ENCODE data around the gene LY86.

Gene LY86

GRCh38 chr6:6619021-6619794 lies 30.7 kb downstream of the LY86 start:
- H3K4me1 Mint-ChIP-seq (ENCODE audit: low read depth) = peaks cover 20% of the 10 kb centered on the region
- no peak overlapping the region for H3K27ac Mint-ChIP-seq

DNA sequence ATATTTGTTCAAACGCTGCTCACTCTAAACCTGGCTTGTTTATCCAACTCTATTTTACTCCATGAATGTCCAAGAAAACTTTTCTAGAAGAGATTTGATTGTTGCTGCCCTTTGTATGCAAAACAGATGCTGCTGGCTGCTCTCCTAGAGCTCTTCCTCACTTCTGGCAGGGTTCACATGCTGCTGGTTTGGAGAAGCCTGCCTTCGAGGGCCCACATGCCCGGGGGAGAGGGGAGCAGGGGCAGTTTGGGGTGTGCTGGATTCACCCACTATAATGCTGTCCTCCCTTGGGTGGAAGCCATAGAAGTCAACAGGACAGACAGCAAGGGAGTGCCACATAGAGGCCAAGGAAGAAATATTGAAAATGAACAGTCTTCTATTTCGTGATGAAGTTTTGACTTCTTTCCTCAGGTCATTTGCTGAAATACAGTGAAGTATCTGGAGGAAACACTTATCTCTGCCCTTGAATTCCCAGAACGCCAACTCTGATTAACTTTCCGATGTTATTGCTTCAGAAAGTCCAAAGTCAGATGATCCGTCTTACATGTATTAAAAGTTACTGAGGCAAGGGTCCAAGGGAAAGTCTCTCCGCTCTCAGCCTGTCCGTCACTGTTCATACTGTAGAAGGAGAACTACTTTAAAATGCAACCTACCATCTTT lies 32.4 kb downstream of the LY86 start:
- Mint-ChIP-seq H3K4me1 (ENCODE audit: low read depth) (peaks cover 14% of the 10 kb centered on the region), H3K9me3 (no peaks in the 10 kb centered on the region), H3K36me3 (ENCODE audit: low read depth) (no peaks in the 10 kb centered on the region), H3K27ac (no peak overlapping the region), H3K4me3 (no peak overlapping the region), H3K27me3 (no peaks in the 10 kb centered on the region)
- DNase-seq = no peak

More at GRCh38 chr6:6619021-6619794, 30.7 kb downstream of the LY86 start:
- Mint-ChIP-seq H3K9me3 (no peaks in the 10 kb centered on the region), H3K36me3 (ENCODE audit: low read depth) (no peaks in the 10 kb centered on the region), H3K4me3 (no peak overlapping the region), H3K27me3 (no peaks in the 10 kb centered on the region)
- DNase-seq = no peak

DNA sequence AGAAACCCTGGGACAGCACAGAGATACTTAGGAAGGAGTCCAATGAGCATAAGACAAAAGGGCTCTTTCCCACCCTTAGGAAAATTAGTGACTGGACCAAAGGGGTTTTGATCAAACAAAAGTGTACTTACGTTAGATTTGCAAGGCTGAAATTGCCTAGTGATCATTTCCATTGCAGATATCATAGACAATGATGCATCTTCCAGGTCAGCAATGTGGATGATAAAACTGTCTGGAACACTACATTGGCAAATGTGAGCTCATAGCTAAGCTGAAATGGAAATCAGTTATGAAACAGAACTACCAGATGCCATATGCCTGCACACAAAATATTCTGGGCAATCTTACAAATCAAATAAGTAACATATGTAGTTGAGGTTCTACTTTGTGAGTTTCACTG lies 34.0 kb downstream of the LY86 start:
- no peaks in the 10 kb centered on the region for H3K27me3 Mint-ChIP-seq
- no peak overlapping the region for H3K4me3 Mint-ChIP-seq
- H3K36me3 Mint-ChIP-seq (ENCODE audit: low read depth) = no peaks in the 10 kb centered on the region
- peaks cover 16% of the 10 kb centered on the region for H3K4me1 Mint-ChIP-seq (ENCODE audit: low read depth)
- no peak for DNase-seq
- H3K9me3 Mint-ChIP-seq = no peaks in the 10 kb centered on the region
- no peak overlapping the region for H3K27ac Mint-ChIP-seq

GRCh38 chr6:6623553-6623952 lies 35.0 kb downstream of the LY86 start:
- Mint-ChIP-seq H3K4me3 (no peak overlapping the region), H3K36me3 (ENCODE audit: low read depth) (no peaks in the 10 kb centered on the region), H3K4me1 (ENCODE audit: low read depth) (peaks cover 25% of the 10 kb centered on the region), H3K27ac (no peak overlapping the region), H3K9me3 (no peaks in the 10 kb centered on the region), H3K27me3 (no peaks in the 10 kb centered on the region)
- no peak for DNase-seq

DNA sequence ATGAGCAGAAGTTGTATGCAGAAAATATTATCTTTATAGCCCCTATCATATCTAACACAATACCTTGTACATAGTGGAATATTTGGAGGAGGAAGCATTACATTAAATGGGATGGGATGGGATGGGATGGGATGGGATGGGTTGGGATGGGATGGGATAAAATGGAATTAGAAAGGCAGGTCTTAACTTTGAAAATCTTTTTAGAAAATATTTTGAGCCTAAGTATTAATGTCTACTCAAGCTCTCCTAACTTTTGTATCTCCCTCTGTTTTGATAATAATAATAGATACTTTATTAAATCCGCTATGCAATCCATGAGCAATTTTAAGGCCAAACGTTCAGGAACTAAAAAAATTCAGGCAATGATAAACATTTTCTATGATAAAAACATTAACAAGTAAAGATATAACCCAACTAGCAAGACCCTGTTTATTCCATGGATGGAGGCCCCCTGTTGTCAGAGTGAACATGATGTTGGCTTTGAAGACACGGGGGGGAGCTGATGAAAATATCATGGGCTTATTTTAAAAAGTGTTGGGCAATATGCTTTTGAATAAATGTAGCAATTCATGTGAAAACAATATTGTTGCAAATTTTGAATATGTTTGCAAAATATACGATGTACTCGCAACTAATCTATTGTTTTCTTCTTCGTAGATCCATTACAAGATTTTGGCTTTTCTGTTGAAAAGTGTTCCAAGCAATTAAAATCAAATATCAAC lies 35.9 kb downstream of the LY86 start:
- no peak overlapping the region for H3K27ac Mint-ChIP-seq
- DNase-seq = no peak
- no peaks in the 10 kb centered on the region for H3K27me3 Mint-ChIP-seq
- H3K4me1 Mint-ChIP-seq (ENCODE audit: low read depth) = peaks cover 21% of the 10 kb centered on the region
- no peaks in the 10 kb centered on the region for H3K9me3 Mint-ChIP-seq
- no peak overlapping the region for H3K4me3 Mint-ChIP-seq
- no peaks in the 10 kb centered on the region for H3K36me3 Mint-ChIP-seq (ENCODE audit: low read depth)

- DNase-seq = no peak
- Mint-ChIP-seq H3K4me3 (no peak overlapping the region), H3K36me3 (ENCODE audit: low read depth) (no peaks in the 10 kb centered on the region), H3K4me1 (ENCODE audit: low read depth) (peaks cover 17% of the 10 kb centered on the region), H3K27ac (no peak overlapping the region), H3K9me3 (no peaks in the 10 kb centered on the region), H3K27me3 (no peaks in the 10 kb centered on the region)
Observed at GRCh38 chr6:6626187-6626586, 37.7 kb downstream of the LY86 start.

DNA sequence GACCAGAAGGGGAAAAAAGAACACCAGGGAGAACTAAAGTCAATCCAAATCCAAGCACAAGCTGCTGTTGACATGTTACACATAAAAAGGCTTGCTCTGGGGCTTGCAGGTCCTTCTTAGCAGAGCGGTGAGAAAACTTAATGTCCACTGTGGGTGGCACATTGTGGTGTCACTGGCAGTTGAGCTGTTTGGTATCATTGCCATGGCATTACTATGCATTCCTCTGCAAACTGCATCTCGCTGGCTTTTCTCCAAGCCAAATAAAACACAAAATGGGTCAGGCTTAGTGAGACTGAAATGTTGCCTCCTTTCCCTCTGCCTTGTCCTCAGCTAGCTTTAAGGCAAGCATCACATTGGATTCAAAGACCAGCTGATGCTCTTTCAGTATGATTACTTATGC lies 40.9 kb downstream of the LY86 start:
- no peaks in the 10 kb centered on the region for H3K36me3 Mint-ChIP-seq (ENCODE audit: low read depth)
- no peak overlapping the region for H3K4me3 Mint-ChIP-seq
- DNase-seq = no peak
- H3K4me1 Mint-ChIP-seq (ENCODE audit: low read depth) = peaks cover 25% of the 10 kb centered on the region
- no peaks in the 10 kb centered on the region for H3K27me3 Mint-ChIP-seq
- no peak overlapping the region for H3K27ac Mint-ChIP-seq
- H3K9me3 Mint-ChIP-seq = no peaks in the 10 kb centered on the region

DNA sequence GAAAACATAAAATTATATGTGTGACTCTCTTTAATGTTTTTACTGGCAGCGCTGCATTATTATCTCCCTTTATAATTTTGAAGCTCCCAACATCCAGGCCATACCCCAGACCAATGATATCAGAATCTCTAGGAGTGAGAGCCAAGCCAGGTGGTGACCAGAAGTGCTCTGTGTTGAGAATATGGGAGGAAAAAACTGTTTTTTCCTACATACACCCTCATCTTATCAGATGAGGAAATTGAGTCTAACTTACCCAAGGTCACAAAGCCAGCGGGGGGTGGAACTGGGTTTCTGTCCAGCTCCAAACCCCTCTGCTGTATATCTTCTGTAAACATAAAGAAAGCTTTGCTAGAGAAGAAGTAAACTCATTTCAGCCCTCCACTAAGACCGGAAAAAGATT lies 42.5 kb downstream of the LY86 start:
- no peaks in the 10 kb centered on the region for H3K27me3 Mint-ChIP-seq
- no peak for DNase-seq
- no peaks in the 10 kb centered on the region for H3K9me3 Mint-ChIP-seq
- no peaks in the 10 kb centered on the region for H3K36me3 Mint-ChIP-seq (ENCODE audit: low read depth)
- peaks cover 29% of the 10 kb centered on the region for H3K4me1 Mint-ChIP-seq (ENCODE audit: low read depth)
- no peak overlapping the region for H3K27ac Mint-ChIP-seq
- no peak overlapping the region for H3K4me3 Mint-ChIP-seq

DNA sequence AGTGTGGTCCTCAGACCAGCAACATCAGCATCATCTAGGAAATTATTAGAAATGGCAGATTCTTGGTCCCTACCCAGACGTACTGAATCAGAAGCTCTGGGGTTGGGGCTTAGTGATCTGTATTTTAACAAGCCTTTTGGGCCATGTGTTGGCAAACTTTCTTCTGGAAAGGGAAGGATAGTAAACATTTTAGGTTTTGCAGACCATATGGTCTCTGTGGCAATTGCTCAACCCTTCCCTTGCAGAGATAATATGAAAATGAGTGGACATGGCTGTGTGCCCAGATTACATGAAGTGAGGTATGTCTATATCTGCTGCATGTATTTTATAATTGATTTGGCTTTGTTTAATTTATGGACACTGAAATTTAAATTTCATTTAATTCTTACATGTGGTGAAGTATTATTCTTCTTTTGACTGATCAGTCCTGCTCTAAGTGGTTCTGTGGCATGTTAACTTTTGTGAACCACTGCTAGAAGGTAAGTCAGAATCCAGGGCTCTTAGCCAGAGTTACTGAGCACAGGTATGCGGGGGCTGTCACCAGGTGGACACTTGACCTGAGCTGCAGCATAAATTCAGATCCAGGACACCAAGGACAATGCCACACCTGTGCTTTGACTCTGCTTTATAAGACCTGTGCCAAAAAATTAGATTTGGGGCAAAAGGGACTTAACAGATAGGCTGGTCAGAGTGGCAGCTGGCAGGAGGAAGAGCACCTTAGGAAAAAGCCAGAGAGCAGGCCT lies 43.2 kb downstream of the LY86 start:
- no peak overlapping the region for H3K4me3 Mint-ChIP-seq
- no peak overlapping the region for H3K27ac Mint-ChIP-seq
- H3K27me3 Mint-ChIP-seq = no peaks in the 10 kb centered on the region
- peaks cover 29% of the 10 kb centered on the region for H3K4me1 Mint-ChIP-seq (ENCODE audit: low read depth)
- H3K36me3 Mint-ChIP-seq (ENCODE audit: low read depth) = no peaks in the 10 kb centered on the region
- DNase-seq = no peak
- H3K9me3 Mint-ChIP-seq = no peaks in the 10 kb centered on the region

DNA sequence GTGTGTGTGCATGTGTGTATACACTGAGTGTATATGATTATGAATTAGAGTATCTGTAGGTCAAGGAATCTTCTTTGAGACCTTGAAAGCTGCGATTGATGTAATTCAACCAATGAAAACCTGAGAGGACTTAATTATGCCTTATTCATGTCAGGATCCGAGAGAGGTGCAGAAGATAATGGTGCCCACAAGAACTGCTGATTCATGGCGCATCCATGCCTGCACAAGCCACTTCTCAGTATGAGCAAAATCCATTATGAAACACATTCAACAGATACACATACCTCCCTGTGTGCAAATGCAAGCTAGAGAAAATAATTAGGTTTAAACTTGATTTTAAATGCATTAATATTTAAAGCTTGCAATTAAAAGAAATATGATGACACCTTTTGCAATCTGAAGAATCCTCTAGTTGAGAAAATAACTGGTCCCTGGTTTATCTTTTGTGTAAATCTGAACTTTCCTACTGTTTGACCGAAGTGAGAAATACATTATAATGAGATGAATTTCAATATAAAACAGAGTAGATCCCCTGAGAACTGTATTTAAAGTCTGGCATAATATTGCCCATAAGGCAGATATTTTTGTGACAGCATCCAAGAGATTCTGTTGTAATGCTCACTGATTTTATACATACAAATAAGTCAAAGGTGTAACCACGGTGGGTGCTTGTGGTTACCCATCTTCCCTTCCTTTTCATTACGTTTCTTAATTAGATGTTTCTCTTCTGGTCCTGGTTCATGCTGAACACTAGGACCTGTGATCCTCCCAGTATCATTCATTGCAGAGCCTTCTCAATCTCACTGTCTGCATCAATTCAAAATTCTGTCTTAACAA lies 45.6 kb downstream of the LY86 start:
- no peaks in the 10 kb centered on the region for H3K36me3 Mint-ChIP-seq (ENCODE audit: low read depth)

GRCh38 chr6:6634735-6635075 lies 46.2 kb downstream of the LY86 start:
- peaks cover 19% of the 10 kb centered on the region for H3K4me1 Mint-ChIP-seq (ENCODE audit: low read depth)
- H3K27me3 Mint-ChIP-seq = no peaks in the 10 kb centered on the region
- no peaks in the 10 kb centered on the region for H3K36me3 Mint-ChIP-seq (ENCODE audit: low read depth)
- no peaks in the 10 kb centered on the region for H3K9me3 Mint-ChIP-seq
- H3K27ac Mint-ChIP-seq = no peak overlapping the region
- H3K4me3 Mint-ChIP-seq = no peak overlapping the region
- no peak for DNase-seq

More for the DNA sequence above, 45.6 kb downstream of the LY86 start:
- Mint-ChIP-seq H3K27ac (no peak overlapping the region), H3K4me1 (ENCODE audit: low read depth) (peaks cover 19% of the 10 kb centered on the region), H3K4me3 (no peak overlapping the region), H3K27me3 (no peaks in the 10 kb centered on the region), H3K9me3 (no peaks in the 10 kb centered on the region)
- DNase-seq = no peak

- peaks cover 19% of the 10 kb centered on the region for H3K4me1 Mint-ChIP-seq (ENCODE audit: low read depth)
- H3K27me3 Mint-ChIP-seq = no peaks in the 10 kb centered on the region
- no peak overlapping the region for H3K4me3 Mint-ChIP-seq
- H3K9me3 Mint-ChIP-seq = no peaks in the 10 kb centered on the region
- no peak overlapping the region for H3K27ac Mint-ChIP-seq
- no peaks in the 10 kb centered on the region for H3K36me3 Mint-ChIP-seq (ENCODE audit: low read depth)
- DNase-seq = no peak
Observed at GRCh38 chr6:6635291-6635690, 46.8 kb downstream of the LY86 start.

GRCh38 chr6:6635869-6636268 lies 47.3 kb downstream of the LY86 start:
- DNase-seq = no peak
- Mint-ChIP-seq H3K4me3 (no peak overlapping the region), H3K4me1 (ENCODE audit: low read depth) (peaks cover 19% of the 10 kb centered on the region), H3K27ac (no peak overlapping the region), H3K36me3 (ENCODE audit: low read depth) (no peaks in the 10 kb centered on the region), H3K27me3 (no peaks in the 10 kb centered on the region), H3K9me3 (no peaks in the 10 kb centered on the region)

DNA sequence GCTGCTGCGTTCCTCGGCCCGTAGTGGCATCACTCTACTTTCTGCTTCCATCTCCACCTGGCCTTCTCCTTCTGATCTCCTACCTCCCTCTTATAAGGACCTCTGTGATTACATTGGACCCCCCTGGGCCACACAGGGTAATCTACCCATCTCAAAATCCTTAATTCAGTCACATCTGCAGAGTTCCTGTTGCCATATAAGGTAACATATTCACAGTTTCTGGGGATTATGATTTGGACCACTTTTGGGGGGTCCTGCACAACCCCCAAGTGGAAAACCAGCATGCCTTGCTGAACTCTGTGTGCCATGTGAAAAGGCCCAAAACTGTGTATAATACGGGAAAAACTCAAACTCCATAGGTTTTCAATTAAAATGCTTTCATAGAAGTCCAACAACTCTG lies 51.1 kb downstream of the LY86 start:
- Mint-ChIP-seq H3K4me1 (ENCODE audit: low read depth) (peaks cover 15% of the 10 kb centered on the region), H3K36me3 (ENCODE audit: low read depth) (no peaks in the 10 kb centered on the region), H3K4me3 (no peak overlapping the region), H3K9me3 (no peaks in the 10 kb centered on the region), H3K27me3 (no peaks in the 10 kb centered on the region), H3K27ac (no peak overlapping the region)
- DNase-seq = no peak
